Measurements from ENCODE around the gene BBS9.
"Not testable (repeated sequence)": the region's sequence is repeated elsewhere in the genome, so short reads cannot be mapped to it uniquely, and the experiment has no call there.

Gene BBS9

DNA sequence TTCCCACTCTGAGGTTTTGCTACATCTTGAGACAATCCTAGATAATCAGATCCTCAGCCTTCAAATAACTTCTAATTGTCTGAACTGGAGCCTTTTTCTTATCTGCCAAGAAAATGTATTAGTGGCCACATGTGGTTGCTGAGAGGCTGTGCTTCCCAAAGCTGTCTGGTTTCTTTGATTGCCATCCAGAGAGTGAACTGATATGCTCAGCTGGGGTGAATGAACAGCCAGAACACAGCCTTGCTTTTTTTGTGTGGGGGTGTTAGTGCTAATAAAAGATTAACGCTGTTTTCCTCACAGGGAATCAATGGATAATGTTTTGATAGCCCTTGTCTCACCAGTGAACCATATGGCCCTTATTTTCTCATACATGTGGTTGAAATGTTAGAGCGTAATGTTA lies 66.9 kb downstream of the BBS9 start:
- DNase-seq (ENCODE audit: low read depth): no peak

DNA sequence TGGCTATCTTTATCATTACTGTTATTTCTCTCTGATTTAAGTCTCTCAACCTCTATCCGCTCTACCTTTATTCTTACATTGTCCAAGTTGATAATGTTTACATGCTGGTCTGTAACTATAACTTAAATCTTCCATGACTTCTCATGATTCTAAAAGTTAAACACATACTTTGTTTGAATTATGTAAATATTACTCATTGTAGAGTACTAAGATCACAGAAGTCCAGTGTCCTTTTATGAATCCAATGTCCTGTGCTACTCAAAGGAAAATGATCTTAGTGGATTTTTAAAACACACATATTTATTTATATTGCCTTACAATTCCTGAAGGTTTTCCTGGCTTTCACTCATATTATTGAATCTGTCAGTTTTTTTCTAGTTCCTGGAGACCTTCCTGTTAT lies 70.9 kb downstream of the BBS9 start:
- no peak for DNase-seq (ENCODE audit: low read depth)

GRCh38 chr7:33201821-33202220 lies 72.5 kb downstream of the BBS9 start:
- no peak for DNase-seq (ENCODE audit: low read depth)

DNA sequence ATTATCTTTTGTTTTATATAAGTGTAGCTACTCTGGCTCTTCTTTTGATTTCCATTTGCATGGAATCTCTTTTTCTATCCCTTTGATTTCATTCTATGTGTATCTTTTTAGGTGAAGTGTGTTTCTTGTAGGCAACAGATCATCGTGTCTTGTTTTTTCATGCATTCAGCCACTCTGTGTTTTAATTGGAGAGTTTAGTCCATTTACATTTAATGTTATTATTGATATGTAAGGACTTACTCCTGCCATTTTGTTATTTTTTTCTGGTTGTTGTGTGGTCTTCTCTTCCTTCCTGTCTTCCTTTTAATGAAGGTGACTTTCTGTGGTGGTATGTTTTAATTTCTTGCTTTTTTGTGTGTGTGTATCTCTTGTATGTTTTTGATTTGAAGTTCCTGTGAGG lies 81.6 kb downstream of the BBS9 start:
- no peak for DNase-seq (ENCODE audit: low read depth)

DNA sequence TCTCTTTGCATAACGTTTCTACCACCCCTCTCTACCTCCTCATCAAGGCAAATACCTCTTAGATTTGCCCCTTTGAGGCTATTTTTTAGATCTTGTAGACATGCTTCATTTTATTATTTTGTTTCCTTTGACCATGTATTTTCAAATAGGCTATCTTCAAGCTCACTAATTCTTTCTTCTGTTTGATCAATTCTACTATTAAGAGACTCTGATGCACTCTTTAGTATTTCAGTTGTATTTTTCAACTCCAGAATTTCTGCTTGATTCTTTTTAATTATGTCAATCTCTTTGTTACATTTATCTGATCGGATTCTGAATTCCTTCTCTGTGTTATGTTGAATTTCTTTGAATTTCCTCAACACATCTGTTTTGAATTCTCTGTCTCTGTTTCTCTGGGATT lies 82.8 kb downstream of the BBS9 start:
- no peak for DNase-seq (ENCODE audit: low read depth)

- DNase-seq (ENCODE audit: low read depth): no peak
Measured at GRCh38 chr7:33215992-33216391, 86.6 kb downstream of the BBS9 start.

- no peak for DNase-seq (ENCODE audit: low read depth)
Measured at GRCh38 chr7:33217595-33217994, 88.2 kb downstream of the BBS9 start.

- not testable (repeated sequence) for DNase-seq (ENCODE audit: low read depth)
Measured at GRCh38 chr7:33218841-33219535, 89.6 kb downstream of the BBS9 start.

GRCh38 chr7:33220231-33220630 lies 90.9 kb downstream of the BBS9 start:
- DNase-seq (ENCODE audit: low read depth): no peak

DNA sequence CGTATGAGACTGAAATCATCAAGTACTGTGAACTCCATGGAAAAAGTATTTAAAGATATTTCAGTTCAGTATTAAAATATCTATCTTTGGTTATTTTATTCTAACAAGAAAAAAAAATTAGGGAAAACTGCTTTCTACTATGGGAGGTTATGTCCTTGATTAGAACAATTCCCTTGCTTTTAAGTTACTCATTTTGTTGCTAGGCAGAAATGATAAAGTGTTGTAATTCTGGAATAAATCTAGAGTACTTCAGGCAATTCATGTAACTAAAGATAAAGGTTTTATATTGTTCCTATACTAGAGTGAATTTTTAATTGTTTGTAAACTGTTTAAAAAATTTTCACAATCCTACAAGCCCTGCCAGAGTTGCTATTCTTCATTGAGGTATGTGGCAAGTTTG lies 92.0 kb downstream of the BBS9 start:
- DNase-seq (ENCODE audit: low read depth): no peak

DNA sequence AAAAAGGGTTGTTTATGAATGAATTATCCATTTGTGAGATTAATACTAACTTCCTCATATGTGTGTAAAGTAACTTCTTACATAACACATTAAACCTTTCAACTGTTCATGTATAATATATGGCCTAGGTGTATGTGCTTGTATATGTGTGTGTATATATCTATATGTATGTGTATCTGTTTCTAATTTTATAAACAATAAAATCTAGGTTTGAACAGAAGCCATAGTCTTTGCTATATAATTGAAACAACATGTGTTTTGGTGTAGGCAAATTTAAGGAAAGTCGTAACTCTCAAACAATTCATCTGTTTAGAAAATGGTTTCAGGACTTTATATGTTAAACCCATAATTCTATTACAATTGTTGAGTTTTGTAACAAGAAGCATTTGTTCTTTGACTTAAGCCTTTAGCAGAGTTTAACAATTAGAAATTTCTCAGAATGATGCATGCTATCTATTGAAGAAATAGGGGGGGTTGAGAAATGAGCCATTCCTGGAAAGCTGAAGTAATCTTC lies 103.3 kb downstream of the BBS9 start:
- DNase-seq (ENCODE audit: low read depth): no peak

DNA sequence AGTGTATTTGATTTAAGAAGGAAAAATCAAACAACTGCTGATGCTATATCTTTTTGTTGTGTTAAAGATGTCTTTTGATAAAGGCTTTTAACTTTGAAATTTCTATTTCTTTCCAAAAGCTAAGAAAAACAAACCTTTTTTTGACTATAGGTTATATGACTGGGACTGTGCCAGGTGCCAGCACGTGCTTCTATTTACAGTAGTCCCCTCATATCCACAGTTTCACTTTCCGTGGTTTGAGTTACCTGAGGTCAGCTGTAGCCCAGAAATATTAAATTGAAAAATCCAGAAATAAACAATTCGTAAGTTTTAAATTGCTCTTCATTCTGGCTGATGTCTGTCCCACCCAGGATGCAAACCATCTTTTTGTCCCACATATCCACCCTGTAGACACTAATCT lies 104.3 kb downstream of the BBS9 start:
- no peak for DNase-seq (ENCODE audit: low read depth)

DNA sequence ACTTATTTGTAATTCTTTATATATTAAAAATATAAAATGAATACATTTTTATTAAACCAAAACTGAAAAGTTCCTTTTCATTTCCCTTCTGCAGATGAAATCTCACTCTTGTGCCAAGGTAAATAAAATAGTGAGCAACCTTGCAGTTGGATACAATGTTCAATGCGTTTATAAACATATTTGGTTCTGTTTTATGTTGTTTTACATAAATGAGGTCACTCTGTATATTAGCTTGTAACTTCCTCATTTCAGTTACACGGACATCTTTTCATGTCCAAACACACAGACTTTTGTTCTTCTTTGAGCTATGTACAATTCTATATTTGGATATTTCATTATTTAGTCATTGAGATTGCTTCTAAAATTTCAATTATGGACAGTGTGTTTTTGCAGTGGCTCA lies 107.7 kb downstream of the BBS9 start:
- no peak for DNase-seq (ENCODE audit: low read depth)

GRCh38 chr7:33243319-33243881 lies 114.0 kb downstream of the BBS9 start:
- DNase-seq (ENCODE audit: low read depth): no peak

GRCh38 chr7:33248671-33249070 lies 119.3 kb downstream of the BBS9 start:
- no peak for DNase-seq (ENCODE audit: low read depth)

DNA sequence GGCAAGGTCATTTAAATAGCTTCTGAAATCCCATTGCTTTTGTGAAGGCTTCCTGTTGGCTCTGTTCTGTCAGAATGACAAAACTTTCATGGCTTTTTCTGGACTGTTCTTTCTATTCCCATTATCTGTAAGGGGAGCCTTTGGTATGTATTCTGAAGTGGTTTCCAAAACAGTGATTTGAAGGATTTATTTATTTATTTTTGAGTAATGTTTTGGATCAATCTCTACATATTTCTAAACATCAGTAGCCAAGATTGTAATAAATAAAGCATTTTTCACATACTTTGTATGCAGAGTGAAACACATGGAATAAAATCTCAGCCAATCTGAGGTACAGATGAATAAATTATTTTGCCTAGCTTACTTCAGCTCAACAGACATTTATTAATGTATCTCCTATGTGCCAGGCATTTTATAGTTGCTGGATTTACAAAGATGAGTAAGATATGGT lies 121.1 kb downstream of the BBS9 start:
- no peak for DNase-seq (ENCODE audit: low read depth)

DNA sequence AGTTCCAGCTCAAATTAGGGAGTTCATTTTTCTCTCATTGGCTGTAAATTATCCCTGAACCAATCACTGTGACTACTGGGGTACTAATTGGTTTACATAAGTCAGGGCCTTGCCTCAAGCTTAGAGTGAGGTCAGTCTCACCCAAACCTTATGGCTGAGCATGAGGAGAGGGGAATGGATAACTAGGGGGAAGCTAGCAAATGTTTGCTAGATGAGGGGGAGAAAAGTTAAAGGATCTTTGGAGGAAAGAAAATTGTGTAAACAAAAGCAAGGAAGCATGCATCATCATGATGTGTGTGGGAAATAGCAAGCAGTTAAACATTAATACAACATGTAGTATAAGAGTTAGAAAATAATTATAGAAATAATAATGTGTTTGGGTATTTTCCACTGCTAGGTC lies 121.9 kb downstream of the BBS9 start:
- no peak for DNase-seq (ENCODE audit: low read depth)

- no peak for DNase-seq (ENCODE audit: low read depth)
Measured at GRCh38 chr7:33258491-33258951, 129.2 kb downstream of the BBS9 start.

DNA sequence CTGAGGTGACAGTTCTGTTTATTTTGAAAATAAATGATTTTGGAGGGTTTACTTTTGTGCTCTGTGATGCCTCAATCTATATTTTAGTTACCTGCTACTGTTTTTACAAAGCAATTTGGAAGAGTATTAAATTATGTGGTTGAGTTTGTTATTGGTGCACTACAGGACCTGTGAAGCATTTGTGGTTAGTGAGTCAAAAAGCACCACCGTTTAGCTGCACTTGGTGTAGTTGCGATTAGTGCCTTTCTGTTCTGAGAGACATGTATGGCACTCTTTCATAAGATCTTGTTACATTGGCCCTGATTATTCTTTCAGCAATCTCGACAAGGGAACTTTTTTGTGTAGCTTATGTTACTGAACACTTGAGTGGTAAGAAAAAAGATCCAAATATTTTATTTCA lies 132.2 kb downstream of the BBS9 start:
- no peak for DNase-seq (ENCODE audit: low read depth)

DNA sequence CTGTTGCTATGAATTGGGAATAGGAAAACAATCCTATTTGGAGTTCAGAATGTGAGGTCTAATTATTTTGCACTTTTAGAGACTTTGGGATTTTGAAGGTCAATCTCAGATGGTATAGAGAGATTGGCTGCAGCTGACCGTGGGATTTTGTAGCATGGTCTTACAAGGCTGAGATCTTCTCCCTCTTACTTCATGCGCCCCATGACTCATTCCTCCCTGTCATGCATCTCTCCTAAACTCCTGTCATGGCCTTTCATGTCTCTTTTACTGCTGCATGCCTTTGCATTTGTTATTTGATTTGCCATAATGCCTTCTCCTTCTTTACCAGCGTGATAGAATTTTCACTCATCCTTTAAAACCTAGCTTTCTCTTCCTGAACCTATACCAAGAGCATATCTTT lies 133.1 kb downstream of the BBS9 start:
- DNase-seq (ENCODE audit: low read depth): no peak

GRCh38 chr7:33271839-33272371 lies 142.5 kb downstream of the BBS9 start:
- not testable (repeated sequence) for DNase-seq (ENCODE audit: low read depth)

GRCh38 chr7:33273356-33273755 lies 144.0 kb downstream of the BBS9 start:
- no peak for DNase-seq (ENCODE audit: low read depth)

DNA sequence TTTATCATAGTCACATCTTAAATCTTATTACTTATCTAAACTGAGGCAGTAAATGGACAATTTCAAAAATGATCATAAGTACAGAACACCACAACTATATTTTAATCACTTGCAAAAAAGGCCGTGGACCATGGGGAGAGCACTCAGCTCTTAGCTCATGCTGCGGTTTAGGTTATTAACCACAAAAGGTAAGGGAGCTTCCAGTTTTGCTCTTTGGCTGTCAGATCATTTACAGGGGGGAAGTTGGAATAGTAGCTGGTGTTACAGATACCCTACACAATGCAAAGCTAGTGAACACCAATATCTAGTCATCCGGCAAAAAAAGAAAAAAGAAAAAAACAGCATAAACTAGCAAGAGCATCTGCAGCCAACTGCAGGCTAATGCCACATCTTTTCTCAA lies 147.0 kb downstream of the BBS9 start:
- no peak for DNase-seq (ENCODE audit: low read depth)

GRCh38 chr7:33276729-33277128 lies 147.4 kb downstream of the BBS9 start:
- DNase-seq (ENCODE audit: low read depth): no peak
